Islet of Langerhans (tissue), 1 donor: ENCODE measurements around the gene MBD3L5.
"Not testable (repeated sequence)": the region's sequence is repeated elsewhere in the genome, so short reads cannot be mapped to it uniquely, and the experiment has no call there.

Experiments
- FAIRE-seq: peaks from one replicate; lab custom pipeline; 2011; peaks lifted over from hg19 to GRCh38; lab: Jason Lieb, UNC

MBD3L5 gene

DNA sequence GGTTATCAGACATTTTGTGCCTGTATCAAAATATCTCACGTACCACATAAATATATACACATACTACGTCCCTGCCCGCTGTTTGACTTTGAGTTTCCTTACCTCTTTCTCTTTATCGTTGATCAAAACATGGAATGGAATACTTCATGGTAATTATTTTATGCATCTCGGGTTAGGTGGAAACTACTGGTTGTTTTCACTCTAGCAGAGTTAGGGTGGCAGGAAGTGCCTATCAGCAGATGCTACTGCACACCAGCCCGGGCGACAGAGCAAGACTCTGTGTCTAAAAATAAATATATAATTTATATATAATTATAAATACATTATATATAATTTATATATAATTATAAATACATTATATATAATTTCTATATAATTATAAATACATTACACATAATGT, 22.5 kb downstream of the MBD3L5 start:
- FAIRE-seq: not testable (repeated sequence)

DNA sequence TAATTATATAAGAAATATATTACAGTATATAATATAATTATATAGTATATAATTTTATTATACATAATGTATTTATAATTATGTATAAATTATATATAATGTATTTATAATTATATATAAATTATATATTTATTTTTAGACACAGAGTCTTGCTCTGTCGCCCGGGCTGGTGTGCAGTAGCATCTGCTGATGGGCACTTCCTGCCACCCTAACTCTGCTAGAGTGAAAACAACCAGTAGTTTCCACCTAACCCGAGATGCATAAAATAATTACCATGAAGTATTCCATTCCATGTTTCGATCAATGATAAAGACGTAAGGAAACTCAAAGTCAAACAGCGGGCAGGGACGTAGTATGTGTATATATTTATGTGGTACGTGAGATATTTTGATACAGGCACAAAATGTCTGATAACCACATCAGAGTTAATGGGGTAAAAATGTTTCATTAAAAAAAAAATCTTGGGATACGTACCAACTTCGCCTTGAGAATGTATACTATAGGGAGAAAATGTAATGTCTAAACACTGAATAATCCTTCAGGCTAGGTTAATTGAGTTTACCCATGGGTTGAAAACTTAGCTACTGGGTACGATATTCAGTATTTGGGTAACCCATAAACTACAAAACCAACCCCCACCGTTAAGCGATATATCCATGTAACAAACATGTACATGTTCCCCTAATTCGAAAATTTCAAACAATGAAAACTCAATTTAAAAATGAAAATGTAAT, 24.4 kb downstream of the MBD3L5 start:
- FAIRE-seq: not testable (repeated sequence)

DNA sequence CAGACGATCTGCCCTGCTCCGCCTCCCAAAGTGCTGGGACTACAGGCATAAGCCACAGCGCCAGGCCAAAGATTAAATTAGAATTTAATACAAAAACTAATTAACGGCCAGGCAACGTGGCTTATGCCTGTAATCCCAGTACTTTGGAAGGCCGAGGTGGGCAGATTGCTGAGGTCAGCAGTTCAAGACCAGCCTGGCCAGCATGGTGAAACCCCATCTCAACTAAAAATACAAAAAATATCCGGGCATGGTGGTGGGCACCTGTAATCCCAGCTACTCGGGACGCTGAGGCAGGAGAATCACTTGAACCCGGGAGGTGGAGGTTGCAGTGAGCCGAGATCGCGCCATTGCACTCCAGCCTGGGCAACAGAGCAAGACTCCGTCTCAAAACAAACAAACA, 25.3 kb downstream of the MBD3L5 start:
- not testable (repeated sequence) for FAIRE-seq

DNA sequence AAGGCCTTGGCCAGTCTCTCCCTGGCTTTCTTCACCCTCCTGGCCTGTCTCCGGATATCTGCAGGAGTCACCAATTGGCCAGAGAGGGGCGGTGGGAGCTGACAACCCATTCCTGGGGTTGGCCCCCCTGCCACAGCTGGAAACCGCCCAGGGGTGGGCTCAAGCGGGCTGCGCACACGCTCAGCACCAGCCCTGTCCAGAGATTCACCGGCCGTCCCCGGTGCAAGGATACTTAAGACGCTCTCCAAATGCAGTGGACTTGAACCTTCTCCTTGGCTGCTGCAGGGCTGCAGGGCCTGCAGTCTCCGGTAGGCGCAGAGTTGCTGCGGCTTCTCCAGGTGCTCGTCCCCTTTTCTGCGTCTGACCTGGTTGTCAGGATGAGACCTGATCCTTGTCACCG, 26.0 kb downstream of the MBD3L5 start:
- not testable (repeated sequence) for FAIRE-seq

DNA sequence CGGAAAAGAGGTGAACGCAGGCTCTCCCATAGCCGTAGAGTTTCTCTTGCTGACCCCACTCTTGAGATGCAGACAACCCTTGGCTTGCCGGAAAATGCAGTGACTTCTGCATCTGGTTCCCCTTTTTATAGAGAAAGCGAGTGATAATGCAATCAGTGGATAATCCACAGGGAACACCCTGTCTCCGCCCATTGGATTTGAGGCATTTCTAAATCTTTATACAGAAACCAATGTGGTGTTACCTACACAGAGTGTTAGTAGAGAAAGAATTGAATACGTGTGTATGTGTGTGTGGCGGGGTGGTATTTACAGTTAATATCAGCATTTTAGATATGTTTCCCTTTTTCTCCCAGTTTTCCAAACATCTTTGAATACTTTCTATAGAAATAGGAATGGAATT, 28.2 kb downstream of the MBD3L5 start, which contains the start of gene MBD3L3:
TSS of gene MBD3L3 (minus strand) at position 101 of the 400 bp plus-strand sequence. CDS start at position 30, 71 bp downstream.
- not testable (repeated sequence) for FAIRE-seq

DNA sequence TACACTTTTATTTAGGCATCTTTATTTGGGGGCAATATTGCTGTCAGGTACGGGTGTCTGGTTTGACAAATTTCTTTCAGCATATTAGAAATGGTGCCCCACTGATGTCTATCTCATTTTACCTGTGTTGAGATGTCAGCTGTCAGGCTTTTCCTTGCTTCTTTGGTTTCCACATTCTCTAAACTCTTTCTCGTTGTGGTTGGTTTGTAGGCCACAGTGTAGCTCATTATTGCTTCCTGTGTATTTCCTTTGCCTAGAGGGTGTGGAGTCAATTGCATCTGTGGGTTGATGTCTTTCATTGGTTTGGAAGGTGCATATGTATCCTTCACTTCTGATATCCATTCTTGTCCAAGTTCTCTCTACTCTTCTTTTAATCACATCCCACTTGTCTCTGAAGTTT, 29.6 kb downstream of the MBD3L5 start:
- FAIRE-seq: not testable (repeated sequence)

DNA sequence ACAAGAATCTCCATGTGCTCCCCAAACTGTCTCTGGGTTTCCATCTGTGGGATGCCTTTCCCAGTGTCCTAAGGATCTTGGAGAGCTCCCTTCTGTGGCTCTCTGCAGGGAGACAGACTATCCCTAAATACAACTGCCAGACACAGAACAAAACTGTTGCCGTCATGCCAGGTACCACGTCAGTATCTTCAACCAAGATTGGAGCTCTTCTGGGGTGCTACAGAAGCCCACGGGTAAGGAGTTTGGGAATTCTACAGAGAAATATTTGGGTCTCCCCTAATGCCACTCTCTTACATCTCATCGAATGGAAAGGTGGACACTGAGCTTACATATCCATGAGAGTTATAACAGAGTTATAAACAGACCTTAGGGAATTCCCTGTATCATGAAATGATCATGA, 33.0 kb downstream of the MBD3L5 start:
- FAIRE-seq: no peak

DNA sequence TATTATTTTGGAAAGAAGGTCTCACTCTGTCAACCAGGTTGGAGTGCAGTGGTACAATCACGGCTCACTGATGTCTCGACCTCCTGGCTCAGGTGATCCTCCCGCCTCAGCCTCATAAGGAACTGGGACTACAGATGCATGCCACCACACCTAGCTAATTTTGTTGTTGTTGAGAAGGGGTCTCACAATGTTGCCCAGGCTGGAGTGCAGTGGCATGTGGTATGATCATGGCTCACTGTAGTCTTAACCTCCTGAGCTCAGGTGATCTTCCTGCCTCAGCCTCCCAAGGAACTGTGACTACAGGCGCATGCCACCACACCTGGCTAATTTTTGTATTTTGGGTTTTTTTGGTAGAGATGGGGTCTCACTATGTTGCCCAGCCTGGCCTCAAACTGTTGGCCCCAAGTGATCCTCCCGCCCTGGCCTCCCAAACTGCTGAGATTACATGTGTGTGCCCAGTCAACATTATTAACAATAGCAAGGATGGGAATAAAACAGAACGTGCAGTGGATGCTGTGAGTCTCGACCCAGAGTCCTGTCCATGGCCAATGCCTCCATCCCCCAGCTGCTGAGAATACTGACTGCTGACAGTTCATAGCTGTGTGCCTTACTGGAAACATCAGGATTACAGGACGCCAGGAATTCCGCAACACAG, 33.5 kb downstream of the MBD3L5 start:
- no peak for FAIRE-seq

DNA sequence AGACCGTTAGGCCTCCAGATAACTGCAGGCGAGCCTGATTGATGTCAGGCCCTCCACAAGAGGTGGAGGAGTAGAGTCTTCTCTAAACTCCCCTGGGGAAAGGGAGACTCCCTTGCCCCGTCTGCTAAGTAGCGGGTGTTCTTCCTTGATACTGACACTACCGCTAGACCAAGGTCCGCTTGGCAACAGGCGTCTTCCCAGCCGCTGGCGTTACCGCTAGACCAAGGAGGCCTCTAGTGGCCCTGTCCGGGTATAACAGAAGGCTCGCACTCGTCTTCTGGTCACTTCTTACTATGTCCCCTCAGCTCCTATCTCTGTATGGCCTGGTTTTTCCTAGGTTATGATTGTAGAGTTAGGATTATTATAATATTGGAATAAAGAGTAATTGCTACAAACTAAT, 36.7 kb downstream of the MBD3L5 start:
- not testable (repeated sequence) for FAIRE-seq

DNA sequence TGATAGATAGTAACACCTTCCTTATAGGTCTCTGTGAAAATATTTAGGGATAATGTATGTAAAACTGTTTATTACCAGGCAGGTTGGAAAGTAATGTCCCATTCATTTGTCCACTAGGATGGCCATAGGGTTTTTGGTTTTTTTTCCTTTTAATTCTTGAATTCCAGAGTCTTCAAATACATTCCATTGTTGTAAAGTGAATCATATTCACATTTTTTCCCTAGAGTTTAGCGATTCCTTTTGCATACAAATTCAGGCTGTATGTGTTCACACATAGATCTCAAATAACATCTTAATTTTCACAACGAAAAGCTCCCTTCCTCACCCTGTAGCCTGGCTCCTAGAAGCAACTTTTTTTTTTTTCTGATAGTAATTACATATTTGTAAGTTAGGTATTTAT, 37.3 kb downstream of the MBD3L5 start:
- no peak for FAIRE-seq

DNA sequence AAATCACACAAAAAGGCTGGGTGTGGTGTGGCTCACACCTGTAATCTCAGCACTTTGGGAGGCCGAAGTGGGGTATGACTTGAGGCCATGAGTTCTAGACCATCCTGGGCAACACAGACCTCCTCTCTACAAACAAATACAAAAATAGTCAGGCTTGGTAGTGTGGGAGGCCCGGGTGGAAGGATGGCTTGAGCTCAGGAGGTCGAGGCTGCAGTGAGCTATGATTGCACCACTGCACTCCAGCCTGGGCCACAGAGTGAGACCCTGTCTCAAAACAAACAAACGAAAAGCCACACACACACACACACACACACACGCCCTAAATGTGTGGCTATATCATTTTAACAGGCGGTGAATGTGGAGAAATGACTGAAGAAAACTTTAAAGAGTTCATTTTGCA, 38.2 kb downstream of the MBD3L5 start:
- FAIRE-seq: no peak

DNA sequence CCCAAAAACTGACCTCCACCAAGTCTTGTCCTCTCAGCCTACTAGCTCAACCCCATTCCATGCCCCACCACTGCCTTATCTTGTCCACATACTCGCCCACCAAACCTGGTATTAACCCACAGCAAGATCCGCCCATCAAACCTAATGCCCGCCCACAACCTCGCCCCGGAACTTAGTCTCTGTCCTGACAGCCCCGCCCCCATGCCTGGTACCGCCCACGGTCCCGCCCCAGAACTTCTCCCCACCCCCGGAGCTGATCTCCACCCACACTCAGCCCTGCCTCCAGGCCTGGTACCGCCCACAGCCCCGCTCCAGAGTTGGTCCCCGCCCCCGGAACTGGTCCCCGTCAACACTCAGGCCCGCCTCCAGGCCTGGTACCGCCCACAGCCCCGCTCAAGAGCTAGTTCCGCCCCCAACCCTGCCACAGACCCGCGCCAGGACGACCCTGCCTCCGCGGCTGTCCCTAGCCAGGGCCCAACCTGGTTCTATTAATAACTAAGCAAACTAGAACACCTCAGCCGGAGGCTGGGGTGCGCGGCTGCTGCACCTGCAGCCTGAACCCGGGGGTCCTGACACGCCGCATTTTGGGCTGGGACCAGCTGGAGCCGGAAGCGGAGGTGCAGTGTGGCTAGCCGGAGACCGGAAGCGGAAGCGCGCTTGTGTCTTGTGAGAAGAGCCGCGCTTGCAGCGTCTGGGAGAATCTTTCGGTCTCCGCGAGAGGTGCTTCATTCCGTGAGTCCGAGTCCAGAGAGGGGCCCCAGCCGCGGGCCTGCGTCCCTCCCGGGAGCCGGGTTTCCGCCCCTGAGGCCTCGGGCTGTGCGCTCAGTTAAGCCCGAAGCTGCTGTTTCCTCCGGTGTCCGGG, 38.9 kb downstream of the MBD3L5 start, which contains the start of gene ZNF557:
TSS of gene ZNF557 (plus strand) at position 662 of the 862 bp plus-strand sequence. CDS start 5,372 bp downstream, outside the sequence.
- no peak for FAIRE-seq

DNA sequence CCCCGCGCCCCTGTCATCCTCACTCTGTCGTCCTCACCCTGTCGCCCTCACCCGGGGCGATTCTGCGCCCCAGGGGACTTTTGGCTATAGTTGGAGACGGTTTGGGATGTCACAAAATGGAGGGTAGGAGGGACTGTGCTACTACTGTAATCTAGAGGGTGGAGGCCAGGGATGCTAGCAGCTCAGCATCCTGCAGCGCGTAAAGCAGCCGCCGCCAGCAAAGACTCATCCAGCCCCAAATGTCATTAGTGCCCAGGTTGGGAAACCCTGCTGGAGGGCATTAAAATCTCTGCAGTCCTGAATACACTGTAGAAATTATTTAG, 39.5 kb downstream of the MBD3L5 start:
- FAIRE-seq: no peak

DNA sequence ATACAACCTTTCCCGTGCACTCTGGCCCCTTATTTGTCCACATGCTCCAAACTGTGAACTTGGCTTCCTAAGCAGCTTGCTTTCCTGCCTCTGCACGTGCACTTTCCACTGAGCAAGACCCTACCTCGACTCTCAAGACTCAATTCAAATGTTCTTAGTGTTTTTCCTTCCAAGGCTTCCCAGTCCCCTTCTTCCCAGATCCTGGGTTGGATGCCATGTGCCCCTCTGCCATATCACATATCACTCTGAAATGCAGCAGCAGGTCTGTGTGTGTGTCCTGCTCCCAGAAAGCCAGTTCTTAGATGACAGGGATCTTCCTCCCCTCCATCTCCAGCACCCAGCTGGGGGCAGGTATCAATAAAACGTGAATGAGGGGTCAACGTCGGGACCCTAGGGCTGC, 42.2 kb downstream of the MBD3L5 start:
- FAIRE-seq: no peak

DNA sequence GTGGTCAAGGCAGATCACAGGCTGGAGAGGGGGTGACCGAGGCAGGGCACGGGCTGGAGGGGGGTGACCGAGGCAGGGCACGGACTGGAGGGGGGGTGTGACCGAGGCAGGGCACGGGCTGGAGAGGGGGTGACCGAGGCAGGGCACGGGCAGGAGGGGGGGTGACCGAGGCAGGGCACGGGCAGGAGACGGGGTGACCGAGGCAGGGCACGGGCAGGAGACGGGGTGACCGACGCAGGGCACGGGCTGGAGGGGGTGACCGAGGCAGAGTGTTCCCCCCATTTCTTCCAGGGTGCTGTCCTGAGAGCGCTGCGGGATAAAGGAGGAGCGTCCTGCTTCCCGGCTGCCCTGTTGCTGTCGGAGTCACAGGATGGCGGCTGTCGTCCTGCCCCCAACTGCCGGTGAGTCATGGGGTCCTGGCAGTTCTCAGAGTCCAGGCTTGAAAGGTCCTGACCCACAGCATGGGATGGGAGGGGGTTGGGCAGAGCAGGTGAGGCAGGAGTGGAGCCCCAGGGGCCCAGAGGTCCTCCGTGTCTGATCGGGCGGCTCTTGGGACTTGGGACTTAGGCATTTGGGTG, 44.4 kb downstream of the MBD3L5 start:
- FAIRE-seq: no peak

DNA sequence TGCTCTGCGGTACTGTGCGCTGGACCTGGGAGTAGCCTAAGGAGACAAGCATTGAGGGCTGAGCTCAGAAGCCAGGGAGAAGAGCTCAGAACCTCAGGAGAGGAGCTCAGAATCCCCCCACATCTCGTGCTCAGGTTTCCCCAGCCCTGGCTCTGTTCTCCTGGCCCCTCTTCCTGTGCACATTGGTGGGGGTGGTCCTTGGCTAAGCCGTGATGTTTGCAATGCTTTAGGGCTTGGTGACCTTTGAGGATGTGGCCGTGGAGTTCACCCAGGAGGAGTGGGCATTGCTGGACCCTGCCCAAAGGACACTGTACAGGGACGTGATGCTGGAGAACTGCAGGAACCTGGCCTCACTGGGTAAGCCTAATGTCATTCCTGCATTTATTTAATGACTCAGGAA, 45.8 kb downstream of the MBD3L5 start:
- no peak for FAIRE-seq

DNA sequence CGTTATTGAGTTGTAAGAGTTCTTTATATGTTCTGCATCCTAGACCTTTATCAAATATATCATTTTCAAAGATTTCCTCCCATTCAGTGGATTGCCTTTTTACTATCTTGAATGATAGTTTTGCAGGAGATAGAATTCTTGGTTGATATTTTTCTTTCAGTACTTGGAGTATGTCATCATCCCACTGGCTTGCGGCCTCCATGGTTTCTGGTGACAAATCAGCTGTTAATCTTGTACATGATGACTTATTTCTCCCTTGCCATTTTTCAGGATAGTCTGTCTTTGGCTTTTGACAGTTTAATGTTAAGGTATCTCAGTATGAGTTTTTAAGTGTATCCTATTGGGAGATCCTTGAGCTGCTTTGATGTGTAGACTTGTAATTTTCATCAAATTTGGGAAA, 47.6 kb downstream of the MBD3L5 start:
- no peak for FAIRE-seq
